GM18868 (cell line): ENCODE results near the gene GOPC.

Experiments
- ATAC-seq: cut with Tn5 transposase; IDR thresholded peaks from one replicate; pipeline ENCODE4 v1.9.1; 2021; ENCODE audit warnings: mild to moderate bottlenecking, moderate library complexity; ENCODE audit not compliant: unreplicated experiment

GOPC gene

GRCh38 chr6:117597755-117598154, 4.6 kb downstream of the GOPC start:
- ATAC-seq = no peak

DNA sequence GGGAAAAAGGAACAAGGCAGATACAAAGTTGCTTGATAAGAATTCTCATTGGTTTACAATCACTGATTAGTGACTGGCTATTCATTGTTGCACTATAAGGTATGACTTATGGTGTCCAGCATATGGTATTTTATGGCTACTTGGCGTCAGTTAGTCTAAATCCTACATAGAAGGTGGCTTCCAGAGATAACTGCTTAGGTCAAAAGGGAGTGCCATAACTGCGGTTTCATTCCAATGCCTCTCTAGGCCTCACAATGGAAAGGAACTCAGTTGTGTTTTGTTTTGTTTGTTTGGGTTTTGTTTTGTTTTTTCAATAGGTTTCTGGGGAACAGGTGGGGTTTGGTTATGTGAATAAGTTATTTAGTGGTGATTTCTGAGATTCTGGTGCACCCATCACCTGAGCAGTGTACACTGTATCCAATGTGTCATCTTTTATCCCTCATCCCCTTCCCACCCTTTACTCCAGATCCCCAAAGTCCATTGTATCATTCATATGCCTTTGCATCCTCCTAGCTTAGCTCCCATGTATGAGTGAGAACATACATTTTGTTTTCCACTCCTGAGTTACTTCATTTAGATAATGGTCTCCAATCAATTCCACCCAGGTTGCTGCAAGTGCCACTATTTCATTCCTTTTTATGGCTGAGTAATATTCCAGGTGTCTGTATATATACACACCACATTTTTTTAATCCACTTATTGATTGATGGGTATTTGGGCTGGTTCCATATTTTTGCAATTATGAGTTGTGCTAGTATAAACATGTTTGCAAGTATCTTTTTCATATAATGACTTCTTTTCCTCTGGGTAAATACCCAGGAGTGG, 7.0 kb downstream of the GOPC start:
- no peak for ATAC-seq

GRCh38 chr6:117592983-117593759, 9.1 kb downstream of the GOPC start:
- ATAC-seq = no peak

DNA sequence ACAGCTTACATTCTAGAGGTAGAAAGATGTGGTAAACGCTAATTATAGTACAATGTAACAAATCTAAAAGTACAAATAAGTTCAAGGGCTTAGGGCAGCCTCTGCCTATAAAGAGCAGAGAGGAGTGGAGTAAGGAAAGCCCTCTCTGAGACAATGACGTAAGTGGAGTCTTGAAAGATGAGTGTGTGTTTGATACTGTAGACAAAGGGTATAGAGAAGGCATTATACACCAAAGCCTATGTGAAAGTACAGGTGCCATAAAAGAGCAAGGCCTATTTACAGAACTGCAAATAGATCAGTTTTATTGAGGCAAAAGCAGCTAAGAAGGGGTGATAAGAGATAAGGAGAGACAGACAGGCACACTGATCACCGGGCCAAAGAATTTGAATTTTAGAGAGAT, 10.9 kb downstream of the GOPC start:
- no peak for ATAC-seq

GRCh38 chr6:117590447-117590846, 11.9 kb downstream of the GOPC start:
- no peak for ATAC-seq

- no peak for ATAC-seq
Observed at GRCh38 chr6:117585647-117586046, 16.7 kb downstream of the GOPC start.

DNA sequence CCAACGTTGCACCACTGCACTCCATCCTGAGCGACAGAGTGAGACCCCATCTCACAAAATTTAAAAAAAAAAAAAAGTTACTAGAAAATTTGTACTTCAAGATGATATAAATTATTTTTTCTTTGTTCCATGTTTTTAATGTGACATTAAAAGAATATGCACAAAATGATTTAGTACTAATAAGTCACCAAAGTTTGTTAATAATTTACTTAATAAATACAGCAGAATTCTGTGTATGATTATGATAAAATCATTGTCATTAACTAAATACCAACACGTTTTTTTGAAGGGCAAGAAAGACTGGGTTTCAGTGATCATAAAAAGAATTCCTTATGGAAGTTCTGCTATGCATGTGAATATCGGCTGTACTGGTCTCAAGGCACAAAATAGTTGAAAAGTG, 28.1 kb downstream of the GOPC start:
- no peak for ATAC-seq

DNA sequence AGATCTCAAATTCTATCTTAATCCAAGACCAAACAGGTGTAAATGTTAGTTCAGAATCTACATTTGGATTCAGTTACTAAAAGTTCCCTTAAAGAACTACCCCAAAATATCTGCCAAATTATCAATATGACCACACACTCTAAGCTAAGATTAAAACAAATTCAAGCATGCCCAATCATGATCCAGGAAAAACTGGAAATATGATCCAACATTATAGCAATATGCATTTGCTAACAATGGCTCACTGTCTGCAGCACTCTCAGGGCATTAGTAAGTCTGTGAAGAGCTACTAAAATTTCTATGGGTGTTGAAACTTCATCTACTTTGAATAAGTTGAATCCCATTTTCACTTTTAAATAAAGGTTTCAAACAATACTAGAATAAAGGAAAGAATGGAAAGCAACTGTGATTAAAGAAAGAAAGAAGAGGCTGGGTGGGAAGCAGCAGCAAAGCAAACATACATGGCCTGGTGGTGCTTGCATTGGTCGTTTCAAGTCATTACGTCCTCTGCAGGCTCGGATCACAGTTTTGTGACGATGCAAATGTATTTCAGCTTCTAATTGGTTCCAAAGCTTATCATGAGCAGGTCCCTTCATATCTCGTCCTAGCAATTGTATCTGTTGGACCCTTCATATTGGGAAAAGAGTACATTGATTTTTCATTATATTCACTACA, 29.2 kb downstream of the GOPC start:
- no peak for ATAC-seq

GRCh38 chr6:117568831-117569410, 33.4 kb downstream of the GOPC start:
- no peak for ATAC-seq

DNA sequence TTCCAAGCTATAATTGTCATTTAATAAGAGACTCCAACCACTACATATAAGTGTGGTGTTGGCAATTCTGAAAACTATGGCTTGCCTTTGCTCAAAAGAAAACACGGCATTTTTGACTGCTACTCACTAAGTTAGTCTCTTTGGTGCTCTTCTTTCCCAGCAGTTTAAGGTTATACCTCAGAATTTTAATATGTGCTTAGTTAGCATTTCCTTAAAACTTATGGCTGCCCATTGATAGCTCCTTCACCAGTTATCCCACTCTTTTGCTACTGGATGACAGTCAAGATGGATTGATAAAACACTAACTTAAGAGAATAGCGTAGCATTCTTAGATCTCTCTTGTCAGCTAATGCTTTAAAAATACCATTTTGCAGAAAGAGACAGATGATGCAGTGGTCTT, 34.1 kb downstream of the GOPC start:
- ATAC-seq = no peak

DNA sequence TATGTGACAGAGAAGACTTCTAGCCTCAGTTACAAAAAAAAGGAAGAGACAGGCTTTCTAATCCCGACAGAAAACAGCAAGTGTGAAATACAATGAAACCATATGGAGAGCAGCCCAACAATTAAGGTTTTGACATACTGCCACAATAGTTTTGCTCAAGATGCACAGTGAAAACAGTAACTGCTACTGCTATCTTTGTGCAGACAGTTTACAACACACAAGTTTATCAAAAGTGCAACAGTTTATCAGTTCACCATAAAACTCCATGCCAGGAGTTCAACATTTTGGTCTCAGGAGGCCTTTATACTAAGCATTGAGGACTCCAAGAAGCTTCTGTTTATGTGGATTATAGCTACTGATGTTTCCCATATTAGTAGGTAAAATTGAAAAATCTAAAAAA, 37.6 kb downstream of the GOPC start:
- no peak for ATAC-seq

GRCh38 chr6:117561128-117561527, 41.2 kb downstream of the GOPC start:
- no peak for ATAC-seq

GRCh38 chr6:117559299-117559698, 43.0 kb downstream of the GOPC start:
- ATAC-seq = no peak

- no peak for ATAC-seq
Observed at GRCh38 chr6:117558818-117559217, 43.5 kb downstream of the GOPC start.

DNA sequence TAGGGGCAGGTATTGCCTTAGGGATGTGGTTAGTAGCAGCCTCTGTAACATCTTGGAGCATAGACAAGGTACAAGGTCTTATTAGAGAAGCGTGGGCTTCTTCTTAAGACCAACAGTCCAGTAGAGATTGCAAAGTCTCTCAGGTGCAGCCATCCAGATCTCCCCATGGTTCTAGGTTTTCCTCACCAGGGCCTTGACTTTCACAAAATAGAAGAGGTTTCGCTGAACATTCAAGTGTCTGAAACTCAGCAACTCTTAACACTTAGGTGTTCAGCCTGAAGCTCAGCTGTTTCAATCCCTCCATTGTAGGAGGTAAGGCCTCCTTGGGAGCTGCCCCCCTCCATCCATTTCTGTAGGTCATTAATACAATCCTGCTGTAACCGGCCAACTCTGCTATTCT, 44.4 kb downstream of the GOPC start:
- peak; percentile 61 for ATAC-seq

- no peak for ATAC-seq
Observed at GRCh38 chr6:117555882-117556498, 46.3 kb downstream of the GOPC start.

GRCh38 chr6:117555262-117555849, 47.0 kb downstream of the GOPC start:
- no peak for ATAC-seq

DNA sequence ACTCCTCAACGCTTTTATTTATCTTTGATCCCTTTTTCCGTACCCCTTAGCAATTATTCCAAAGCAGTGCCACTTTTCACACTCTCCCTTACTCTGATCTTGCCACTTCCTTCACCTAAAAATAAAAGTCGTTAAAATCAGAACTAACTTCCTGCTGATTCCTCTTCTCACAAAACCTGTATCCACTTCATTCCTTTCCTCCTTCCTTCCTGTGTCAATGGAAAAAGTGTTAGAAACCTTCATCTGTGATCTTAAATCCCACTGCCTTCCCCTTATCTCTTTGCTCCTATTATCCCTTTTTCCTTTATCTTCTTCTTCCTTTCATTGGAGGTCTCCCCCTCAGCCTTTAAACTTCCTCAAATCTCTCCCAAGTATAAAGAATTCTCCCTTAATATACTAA, 49.2 kb downstream of the GOPC start:
- no peak for ATAC-seq

DNA sequence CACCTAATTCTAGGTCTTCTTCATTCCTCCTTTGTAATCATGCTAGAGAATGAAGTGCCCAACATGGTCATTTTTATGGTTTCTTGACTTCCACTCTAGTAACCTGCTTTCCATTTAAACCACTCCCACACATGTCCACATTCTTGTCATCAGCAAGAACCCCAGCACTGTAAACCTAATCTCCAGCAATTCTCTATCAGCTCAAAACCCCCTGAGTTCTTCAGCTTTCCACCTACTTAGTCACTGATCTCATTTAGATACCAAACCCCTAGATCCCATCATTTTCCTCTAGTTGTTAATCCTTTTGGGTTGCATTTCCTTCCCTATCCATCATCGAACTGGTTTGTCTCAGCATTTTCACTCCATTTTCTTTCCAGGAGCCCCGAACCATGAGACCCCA, 49.7 kb downstream of the GOPC start:
- ATAC-seq = no peak

DNA sequence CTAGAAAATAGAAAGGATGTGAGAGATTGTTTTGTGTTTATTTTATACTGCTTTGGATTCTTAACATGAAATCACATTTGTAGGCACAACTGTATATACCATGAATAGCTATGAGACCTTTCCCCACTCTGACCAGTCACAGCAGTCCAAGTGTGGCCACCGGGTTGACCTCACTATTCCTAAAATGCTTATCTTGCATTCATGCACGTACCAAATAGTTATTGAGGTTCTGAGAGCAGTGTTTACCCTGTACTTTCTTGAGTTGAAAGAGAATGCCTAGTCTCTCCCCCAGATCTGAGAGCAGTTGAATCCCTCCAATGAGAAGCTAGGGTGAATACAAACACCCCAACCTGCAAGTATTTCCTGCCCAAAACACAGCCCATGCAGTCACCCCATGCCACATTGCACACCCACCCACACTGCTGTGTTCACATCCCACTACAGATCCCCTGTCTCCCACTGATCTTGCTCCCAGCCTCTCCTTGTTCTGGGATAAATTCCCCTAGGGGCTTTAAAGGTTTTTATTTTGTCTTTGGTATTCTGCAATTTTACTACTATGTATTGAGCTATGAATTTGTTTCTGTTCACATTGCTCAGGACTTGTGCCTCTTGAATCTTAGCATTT, 51.6 kb downstream of the GOPC start:
- no peak for ATAC-seq
